HG02763 (cell line): ENCODE results near the gene CATSPERZ.
A peak's percentile ranks its signal among the peaks of the same experiment; 100 is the strongest.
"Not testable (repeated sequence)": the region's sequence is repeated elsewhere in the genome, so short reads cannot be mapped to it uniquely, and the experiment has no call there.

Experiments
- ATAC-seq: cut with Tn5 transposase; IDR thresholded peaks from one replicate; pipeline ENCODE4 v1.9.1; 2021; ENCODE audit warnings: mild to moderate bottlenecking, moderate library complexity; ENCODE audit not compliant: unreplicated experiment

CATSPERZ gene

GRCh38 chr11:64317961-64318765, 18.0 kb downstream of the CATSPERZ start, which contains the start of gene PRDX5:
Gene PRDX5 (plus strand): TSS chr11:64318121. CDS start chr11:64318216, 95 bp downstream.
- peak; percentile 79 for ATAC-seq

- no peak for ATAC-seq
Measured at GRCh38 chr11:64318766-64319761, 18.9 kb downstream of the CATSPERZ start.

- ATAC-seq: no peak
Measured at GRCh38 chr11:64320556-64320955, 20.4 kb downstream of the CATSPERZ start.

GRCh38 chr11:64321026-64321425, 20.9 kb downstream of the CATSPERZ start:
- ATAC-seq: no peak

GRCh38 chr11:64321533-64321932, 21.4 kb downstream of the CATSPERZ start:
- ATAC-seq: no peak

- ATAC-seq: no peak
Measured at GRCh38 chr11:64322925-64323260, 22.7 kb downstream of the CATSPERZ start.

- ATAC-seq: no peak
Measured at GRCh38 chr11:64323373-64323772, 23.2 kb downstream of the CATSPERZ start.

- not testable (repeated sequence) for ATAC-seq
Measured at GRCh38 chr11:64323984-64324383, 23.8 kb downstream of the CATSPERZ start.

GRCh38 chr11:64324692-64325469, 24.7 kb downstream of the CATSPERZ start:
- ATAC-seq: no peak

GRCh38 chr11:64327375-64327774, 27.2 kb downstream of the CATSPERZ start:
- no peak for ATAC-seq

- no peak for ATAC-seq
Measured at GRCh38 chr11:64327993-64328392, 27.8 kb downstream of the CATSPERZ start.

- no peak for ATAC-seq
Measured at GRCh38 chr11:64330888-64331287, 30.7 kb downstream of the CATSPERZ start.

GRCh38 chr11:64331569-64332371, 31.6 kb downstream of the CATSPERZ start:
- no peak for ATAC-seq

GRCh38 chr11:64333556-64333955, 33.4 kb downstream of the CATSPERZ start:
- no peak for ATAC-seq

GRCh38 chr11:64334764-64335735, 34.9 kb downstream of the CATSPERZ start:
- peak; percentile 66 for ATAC-seq

- ATAC-seq: no peak
Measured at GRCh38 chr11:64337538-64338249, 37.5 kb downstream of the CATSPERZ start.

- no peak for ATAC-seq
Measured at GRCh38 chr11:64338716-64339115, 38.6 kb downstream of the CATSPERZ start.

GRCh38 chr11:64339286-64339685, 39.1 kb downstream of the CATSPERZ start:
- ATAC-seq: no peak
